Measurements from ENCODE around the gene CREG2. TPM values are rescaled to one million over a fixed set of nuclear protein-coding genes. Genes with fewer than 3 reads are reported as not detected.

CREG2 gene
- total RNA-seq (2022; extraction: Qiagen RNA extraction; ENCODE audit: low read depth) = 5.5 to 10.0 TPM (median 8.8 TPM) in 5 replicates

GRCh38 chr2:101387151-101387834 is at the start of gene CREG2:
TSS of gene CREG2 (minus strand) at chr2:101387503. CDS start at chr2:101387457, 46 bp downstream.

GRCh38 chr2:101308432-101309210 is 78.7 kb downstream of the CREG2 start, which contains the start of gene RNF149:
TSS of gene RNF149 (minus strand) at chr2:101308701. CDS start at chr2:101308588, 113 bp downstream.

Other genes starting within 250 kb of the CREG2 start
- gene TBC1D8, start 236.1 kb downstream of the CREG2 start, total RNA-seq (2022; extraction: Qiagen RNA extraction; ENCODE audit: low read depth) = 39.5 to 53.8 TPM (median 50.6 TPM) in 5 replicates
- gene CNOT11, start 134.6 kb downstream of the CREG2 start, total RNA-seq (2022; extraction: Qiagen RNA extraction; ENCODE audit: low read depth) = 38.6 to 51.0 TPM (median 42.2 TPM) in 5 replicates
- 26.4 to 44.9 TPM (median 44.6 TPM) in 5 replicates for gene RNF149, start 78.8 kb downstream of the CREG2 start, total RNA-seq (2022; extraction: Qiagen RNA extraction; ENCODE audit: low read depth)
- gene RFX8, start 87.6 kb upstream of the CREG2 start, total RNA-seq (2022; extraction: Qiagen RNA extraction; ENCODE audit: low read depth) = not detected in 5 replicates

Data from A549 treated with RU486 at 1 μM for 4 hours (cell line).